K562 (cell line): ENCODE data around the gene DOLPP1. TPM values are rescaled to one million over a fixed set of nuclear protein-coding genes. Genes with fewer than 3 reads are reported as not detected.
A peak's percentile ranks its signal among the peaks of the same experiment; 100 is the strongest.

ENCODE experiments used
- BMI1 ChIP-seq: fragments of 150-350 bp; IDR thresholded peaks from 2 replicates; pipeline ENCODE4 v1.6.1; 2014; ENCODE audit warnings: low read length
- CREB1 ChIP-seq, 2 experiments: sonication (generic) in 1 of 2; formaldehyde crosslinking in 1 of 2; IDR thresholded peaks; 2 replicates each; pipeline versions ENCODE4 v1.6.1 to v1.8.0; 2012 to 2022; ENCODE audit warnings: inconsistent platforms in 1 of 2, mild to moderate bottlenecking in 1 of 2, missing genetic modification reagents in 1 of 2, moderate library complexity in 1 of 2
- CREM ChIP-seq: IDR thresholded peaks from 2 replicates; pipeline ENCODE4 v1.6.1; 2014; ENCODE audit warnings: antibody characterized with exemption, low read depth
- E4F1 ChIP-seq: fragments of 250-450 bp; sonication (Bioruptor Pico); IDR thresholded peaks from 2 replicates; pipeline ENCODE4 v1.5.0; 2021; ENCODE audit warnings: mild to moderate bottlenecking, borderline replicate concordance
- EP300 ChIP-seq: IDR thresholded peaks from 2 replicates; pipeline ENCODE4 v1.6.1; 2012; ENCODE audit warnings: low read length, improper control_type of control experiment
- ESRRA ChIP-seq: fragments of 450-650 bp; IDR thresholded peaks from 2 replicates; pipeline ENCODE4 v1.6.1; 2014; ENCODE audit warnings: low read depth, mild to moderate bottlenecking, moderate library complexity, borderline replicate concordance
- HDAC2 ChIP-seq: fragments of 450-650 bp; IDR thresholded peaks from 2 replicates; pipeline ENCODE4 v1.6.1; 2016; ENCODE audit warnings: mild to moderate bottlenecking
- HIVEP1 ChIP-seq: fragments of 250-450 bp; sonication (Bioruptor Pico); IDR thresholded peaks from 2 replicates; pipeline ENCODE4 v1.4.0; 2020; ENCODE audit warnings: mild to moderate bottlenecking
- HMGN3 ChIP-seq: IDR thresholded peaks from 2 replicates; pipeline ENCODE4 v1.6.1; 2011; ENCODE audit warnings: borderline replicate concordance, low read depth, mild to moderate bottlenecking, mixed read lengths, low read length; ENCODE audit not compliant: insufficient read length; ENCODE audit errors: extremely low read depth
- MED1 ChIP-seq: sonication (generic); formaldehyde crosslinking; IDR thresholded peaks from 2 replicates; pipeline ENCODE4 v1.8.1; 2023; ENCODE audit warnings: missing genetic modification reagents, borderline replicate concordance
- MEIS2 ChIP-seq: fragments of 450-650 bp; IDR thresholded peaks from 2 replicates; pipeline ENCODE4 v1.6.1; 2014; ENCODE audit warnings: mild to moderate bottlenecking; ENCODE audit not compliant: partially characterized antibody
- RCOR1 ChIP-seq, 2 experiments: IDR thresholded peaks; 2 replicates each; pipeline ENCODE4 v1.6.1; 2012; ENCODE audit warnings: low read depth in 2 of 2, low read length in 2 of 2, borderline replicate concordance in 1 of 2, improper control_type of control experiment in 1 of 2
- SNAPC5 ChIP-seq: fragments of 250-450 bp; sonication (Bioruptor Pico); IDR thresholded peaks from 2 replicates; pipeline ENCODE4 v1.8.0; 2021; ENCODE audit warnings: moderate library complexity, mild to moderate bottlenecking, inconsistent platforms
- TCF7 ChIP-seq: sonication (generic); IDR thresholded peaks from 2 replicates; pipeline ENCODE4 v1.6.1; 2016; ENCODE audit warnings: antibody characterized with exemption, borderline replicate concordance
- TOE1 ChIP-seq, 2 experiments: fragments of 450-650 bp in 1 of 2; sonication (generic) in 1 of 2; formaldehyde crosslinking in 1 of 2; IDR thresholded peaks; 2 replicates each; pipeline versions ENCODE4 v1.7.1 to v1.8.0; 2016 to 2022; ENCODE audit warnings: borderline replicate concordance in 2 of 2, mild to moderate bottlenecking in 2 of 2, antibody characterized with exemption in 1 of 2, inconsistent platforms in 1 of 2, low read depth in 1 of 2, missing genetic modification reagents in 1 of 2, moderate library complexity in 1 of 2
- ZBTB7A ChIP-seq: IDR thresholded peaks from 2 replicates; pipeline ENCODE4 v1.6.1; 2011; ENCODE audit warnings: low read depth, mild to moderate bottlenecking, low read length, moderate library complexity, borderline replicate concordance; ENCODE audit not compliant: control insufficient read depth
- ZNF592 ChIP-seq: fragments of 450-650 bp; IDR thresholded peaks from 2 replicates; pipeline ENCODE4 v1.6.1; 2017; ENCODE audit warnings: antibody characterized with exemption, mild to moderate bottlenecking
- ZNF696 ChIP-seq: fragments of 250-450 bp; sonication (Bioruptor Pico); conservative IDR thresholded peaks from 2 replicates; pipeline ENCODE4 v1.4.0; 2020; ENCODE audit warnings: mild to moderate bottlenecking, moderate library complexity
- ZNF780A ChIP-seq: fragments of 250-450 bp; sonication (Bioruptor Pico); IDR thresholded peaks from 2 replicates; pipeline ENCODE4 v1.5.0; 2021; ENCODE audit warnings: mild to moderate bottlenecking
- polyA plus RNA-seq, 8 experiments: library from polyadenylated mRNA; depleted of rRNA in 4 of 8; stranded (reverse) in 5 of 8; unstranded in 3 of 8; fragments of >200 nt; fragmentation: Nextera tagmentation in 2 of 8; fragmentation: Illumina TruSeq in 1 of 8; extraction: Ambion mirVana in 2 of 8; extraction: Trizol in 1 of 8; gene quantifications; 2 replicates each; pipeline versions ENCODE4 v1.2.1 to v1.2.3, GENCODE V29; 2011 to 2014; ENCODE audit warnings: inconsistent platforms in 1 of 8, missing spikeins in 1 of 8
- total RNA-seq, 7 experiments: library from RNA; depleted of rRNA in 6 of 7; stranded (reverse); fragments of >200 nt in 6 of 7; fragmentation: Illumina TruSeq in 2 of 7; extraction: Trizol in 2 of 7; gene quantifications; 2 replicates each; pipeline versions ENCODE4 v1.2.1 to v1.2.3, GENCODE V29; 2011 to 2021; ENCODE audit warnings: low replicate concordance in 1 of 7

Gene DOLPP1
- total and polyA plus RNA-seq, 9 of the 15 experiments (the other 6 are each of a cell fraction or from before 2014, with no cell fraction given), result 3.0 to 39.8 (median 30.5) TPM

- no peak for TF ChIP-seq E4F1 (CRISPR knock-in tag)
- TF ChIP-seq RCOR1 (IDR thresholded peaks at IDR 0.05; ENCODE audit: borderline replicate concordance in 1 of 2, low read depth in 2 of 2, low read length in 2 of 2), result peak in 1 of 2 experiments; percentile 37; a peak in 1 of 4 replicates
- TF ChIP-seq ZNF592, result no peak
- TF ChIP-seq SNAPC5 (CRISPR knock-in tag), result no peak
- TF ChIP-seq HDAC2, result peak; percentile 18; the same call in 1 of the 2 replicates
- peak; percentile 70; the same call in 1 of the 2 replicates for TF ChIP-seq ESRRA
- TF ChIP-seq MED1 (CRISPR knock-in tag), result no peak
- TF ChIP-seq BMI1, result no peak
- peak; percentile 6; the same call in 1 of the 2 replicates for TF ChIP-seq EP300
- peak; percentile 63 for TF ChIP-seq HMGN3
- TF ChIP-seq CREB1 (IDR thresholded peaks at IDR 0.05), result no peak
- TF ChIP-seq CREB1 (CRISPR knock-in tag; IDR thresholded peaks at IDR 0.05), result 0 out of 2 replicates have a peak, but pooled peaks have one; percentile 39
- TF ChIP-seq MEIS2, result peak; percentile 64
- TF ChIP-seq CREM, result peak; percentile 55
- peak; percentile 100 for TF ChIP-seq TOE1 (IDR thresholded peaks at IDR 0.05; ENCODE audit: borderline replicate concordance)
- no peak for TF ChIP-seq TOE1 (CRISPR knock-in tag; IDR thresholded peaks at IDR 0.05; ENCODE audit: borderline replicate concordance, low read depth)
- TF ChIP-seq HIVEP1 (CRISPR knock-in tag), result no peak
- no peak for TF ChIP-seq TCF7
- TF ChIP-seq ZNF696 (CRISPR knock-in tag), result no peak
- TF ChIP-seq ZBTB7A, result peak; percentile 79; the same call in 1 of the 2 replicates
- no peak for TF ChIP-seq ZNF780A (CRISPR knock-in tag)
Observed at GRCh38 chr9:129036241-129036922, 44.5 kb upstream of the DOLPP1 start, which contains the start of gene MIGA2 (continued).
